OCI-LY3 (cell line): ENCODE data around the gene SLC35F3.

Experiments
- EZH2phosphoT487 ChIP-seq: fragments of 200-600 bp; shearing (Covaris generic); IDR thresholded peaks from 2 replicates; pipeline ENCODE4 v1.6.1; 2018; ENCODE audit warnings: antibody characterized with exemption, mixed run types, low read depth
- TF ChIP-seq, protein P1 (sequence below): fragments of 200-600, 300-600 bp; sonication (generic); IDR thresholded peaks from 2 replicates; pipeline ENCODE4 v1.5.1; 2014; ENCODE audit warnings: antibody characterized with exemption, low read length, low read depth

GRCh38 chr1:234009668-234010067 lies 105.2 kb downstream of the SLC35F3 start:
- no peak for TF ChIP-seq EZH2phosphoT487
- TF ChIP-seq, protein P1, sequence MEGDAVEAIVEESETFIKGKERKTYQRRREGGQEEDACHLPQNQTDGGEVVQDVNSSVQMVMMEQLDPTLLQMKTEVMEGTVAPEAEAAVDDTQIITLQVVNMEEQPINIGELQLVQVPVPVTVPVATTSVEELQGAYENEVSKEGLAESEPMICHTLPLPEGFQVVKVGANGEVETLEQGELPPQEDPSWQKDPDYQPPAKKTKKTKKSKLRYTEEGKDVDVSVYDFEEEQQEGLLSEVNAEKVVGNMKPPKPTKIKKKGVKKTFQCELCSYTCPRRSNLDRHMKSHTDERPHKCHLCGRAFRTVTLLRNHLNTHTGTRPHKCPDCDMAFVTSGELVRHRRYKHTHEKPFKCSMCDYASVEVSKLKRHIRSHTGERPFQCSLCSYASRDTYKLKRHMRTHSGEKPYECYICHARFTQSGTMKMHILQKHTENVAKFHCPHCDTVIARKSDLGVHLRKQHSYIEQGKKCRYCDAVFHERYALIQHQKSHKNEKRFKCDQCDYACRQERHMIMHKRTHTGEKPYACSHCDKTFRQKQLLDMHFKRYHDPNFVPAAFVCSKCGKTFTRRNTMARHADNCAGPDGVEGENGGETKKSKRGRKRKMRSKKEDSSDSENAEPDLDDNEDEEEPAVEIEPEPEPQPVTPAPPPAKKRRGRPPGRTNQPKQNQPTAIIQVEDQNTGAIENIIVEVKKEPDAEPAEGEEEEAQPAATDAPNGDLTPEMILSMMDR = no peak
